GM12864 (cell line): ENCODE data around the gene HSPA1B.

Experiments used
- DNase-seq: peaks from one replicate; pipeline ENCODE4 v3.0.0-alpha.2; 2011; ENCODE audit warnings: low read depth
- H3K4me3 ChIP-seq: 2 replicates; pipeline ENCODE4 v1.5.1; 2011; ENCODE audit warnings: mild to moderate bottlenecking, low read depth, low read length, control low read depth
- CTCF ChIP-seq: IDR thresholded peaks from 2 replicates; pipeline ENCODE4 v1.5.1; 2011; ENCODE audit warnings: low read depth, mild to moderate bottlenecking, moderate library complexity, low read length, control low read depth, inconsistent platforms; ENCODE audit errors: missing control alignments

Gene HSPA1B

GRCh38 chr6:31877125-31877650 lies 49.6 kb downstream of the HSPA1B start:
- no peak for DNase-seq
- no peak for TF ChIP-seq CTCF
- H3K4me3 ChIP-seq = no peak overlapping the region

DNA sequence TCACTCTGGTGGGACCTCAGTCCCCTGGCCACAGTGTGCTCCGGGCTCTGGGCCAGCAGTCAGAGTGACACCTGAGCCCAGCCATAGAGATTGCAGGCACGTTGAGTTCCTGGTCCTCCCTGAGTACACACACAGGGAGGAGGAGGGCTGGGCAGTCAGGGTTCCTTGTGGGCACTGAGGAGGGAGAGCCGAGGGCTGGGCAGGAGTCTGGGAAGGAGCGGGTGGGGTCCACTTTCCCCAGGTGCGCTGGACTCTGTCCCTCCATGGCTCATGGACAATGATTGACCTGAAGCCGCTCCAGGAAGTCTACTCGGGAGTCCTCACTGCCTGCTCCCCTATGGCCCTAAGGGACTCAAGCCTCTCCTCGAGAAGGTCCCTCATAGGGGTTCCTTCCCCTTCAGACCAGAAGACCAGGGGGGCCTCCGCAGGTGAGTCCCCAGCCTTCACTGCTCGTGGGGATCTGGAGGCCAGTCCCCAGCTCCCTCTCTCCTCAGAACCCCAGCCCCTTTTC lies 50.2 kb downstream of the HSPA1B start:
- TF ChIP-seq CTCF = no peak
- DNase-seq = no peak

DNA sequence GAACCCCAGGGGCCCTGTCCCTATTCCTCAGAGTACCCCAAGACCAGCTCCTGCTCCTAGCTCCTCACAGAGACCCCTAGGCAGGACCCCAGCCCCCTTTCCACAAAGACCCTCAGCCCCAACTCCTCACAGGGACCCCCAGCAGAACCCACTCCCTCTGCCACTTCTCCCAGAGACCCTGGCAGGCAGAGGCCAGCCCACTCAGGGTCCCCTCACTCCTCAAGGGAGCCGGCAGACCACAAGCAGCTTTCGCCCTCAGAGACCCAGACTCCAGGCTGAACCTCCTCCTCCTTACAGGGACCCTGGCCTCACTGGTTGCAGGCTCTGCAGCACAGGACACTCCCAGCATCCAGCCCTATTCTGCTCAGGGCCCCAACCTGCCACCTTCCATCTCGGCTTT lies 50.7 kb downstream of the HSPA1B start:
- TF ChIP-seq CTCF = no peak
- DNase-seq = no peak
- H3K4me3 ChIP-seq = no peak overlapping the region

More for the DNA sequence above, 50.2 kb downstream of the HSPA1B start:
- no peak overlapping the region for H3K4me3 ChIP-seq

DNA sequence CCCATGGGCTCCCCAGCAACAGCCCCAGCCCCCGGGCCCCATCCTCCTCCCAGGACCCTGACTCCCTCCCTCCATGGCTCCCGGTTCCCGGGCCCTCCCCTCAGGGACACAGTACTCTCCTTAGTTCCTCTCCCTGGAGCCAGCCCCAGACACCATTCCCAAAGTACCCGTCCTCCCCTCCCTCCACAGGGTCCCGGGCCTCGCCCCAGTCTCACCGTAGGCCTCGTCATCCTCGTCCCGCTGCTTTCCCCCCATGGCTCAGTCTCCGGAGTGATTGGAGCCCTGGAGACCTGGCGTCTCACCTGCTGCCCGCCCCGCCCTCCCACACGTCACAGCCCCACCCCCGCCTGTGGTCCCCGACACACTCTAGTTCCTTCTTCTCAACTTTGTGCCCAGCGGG lies 51.2 kb downstream of the HSPA1B start, which contains the start of gene SLC44A4:
Gene SLC44A4, minus strand, starts transcription at position 272 of the 400 bp plus-strand sequence. Its CDS starts 17 bp downstream, at position 255.
- TF ChIP-seq CTCF = no peak
- H3K4me3 ChIP-seq = no peak within 1 kb of the TSS
- DNase-seq = no peak

DNA sequence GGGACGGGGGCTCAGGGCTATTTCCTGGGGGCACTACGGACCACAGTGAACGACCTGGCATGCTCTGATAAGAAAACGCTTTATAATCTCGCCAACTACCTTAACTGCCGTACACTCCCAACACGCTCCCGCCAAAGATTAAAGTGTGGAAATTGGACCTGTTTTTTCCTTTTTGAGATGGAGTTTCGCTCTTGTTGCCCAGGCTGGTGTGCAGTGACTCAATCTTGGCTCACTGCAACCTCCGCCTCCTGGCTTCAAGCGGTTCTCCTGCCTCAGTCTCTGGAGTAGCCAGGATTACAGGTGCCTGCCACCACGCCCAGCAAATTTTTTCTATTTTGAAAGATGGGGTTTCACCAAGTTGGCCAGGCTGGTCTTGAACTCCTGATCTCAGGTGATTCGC lies 51.6 kb downstream of the HSPA1B start:
- H3K4me3 ChIP-seq = no peak overlapping the region
- TF ChIP-seq CTCF = no peak
- DNase-seq = no peak
